Natural killer cell (primary cell): ENCODE measurements around the gene HNRNPA1. TPM values are rescaled to one million over a fixed set of nuclear protein-coding genes. Genes with fewer than 3 reads are reported as not detected.

Experiments used
- ATAC-seq, 3 donors: fragments of 150-1000 bp in 2 of 3; fragments of 200-7000 bp in 1 of 3; cut with Tn5 transposase; 1 replicate in 1 of 3; 2 replicates in 2 of 3; pipeline ENCODE4 v1.10.0; 2021; ENCODE audit warnings: mild to moderate bottlenecking in 2 of 3, moderate library complexity in 2 of 3
- DNase-seq, 2 donors: peaks; one replicate each; pipeline versions ENCODE4 v3.0.0 to v3.0.0-alpha.2; 2013 to 2021; ENCODE audit warnings: mixed read lengths in 1 of 2
- H3K27ac ChIP-seq: one replicate; pipeline ENCODE4 v1.5.1; 2013; ENCODE audit warnings: mild to moderate bottlenecking, low read length
- H3K27me3 ChIP-seq: one replicate; pipeline ENCODE4 v1.6.1; 2013; ENCODE audit warnings: low read length; ENCODE audit not compliant: control insufficient read depth, insufficient read depth
- H3K36me3 ChIP-seq: one replicate; pipeline ENCODE4 v1.6.1; 2013; ENCODE audit warnings: low read length; ENCODE audit not compliant: control insufficient read depth, insufficient read depth
- H3K4me1 ChIP-seq: one replicate; pipeline ENCODE4 v1.6.1; 2013; ENCODE audit warnings: low read length; ENCODE audit not compliant: control insufficient read depth, insufficient read depth
- H3K4me3 ChIP-seq: one replicate; pipeline ENCODE4 v1.5.1; 2013; ENCODE audit warnings: low read length
- H3K9me3 ChIP-seq: one replicate; pipeline ENCODE4 v1.6.1; 2013; ENCODE audit warnings: low read length; ENCODE audit not compliant: control insufficient read depth, insufficient read depth
- H3K27ac Mint-ChIP-seq, 2 donors: one replicate each; pipeline ENCODE4 v1.8.0; 2022; ENCODE audit warnings: mild to moderate bottlenecking in 2 of 2, mixed read lengths in 2 of 2, moderate library complexity in 1 of 2
- H3K27me3 Mint-ChIP-seq, 2 donors: one replicate each; pipeline ENCODE4 v1.8.0; 2022; ENCODE audit warnings: low read depth in 2 of 2, mixed read lengths in 2 of 2
- H3K36me3 Mint-ChIP-seq: one replicate; pipeline ENCODE4 v1.8.0; 2022; ENCODE audit warnings: mixed read lengths
- H3K4me1 Mint-ChIP-seq, 2 donors: one replicate each; pipeline ENCODE4 v1.8.0; 2022; ENCODE audit warnings: mixed read lengths in 2 of 2
- H3K4me3 Mint-ChIP-seq: one replicate; pipeline ENCODE4 v1.8.0; 2022; ENCODE audit warnings: mild to moderate bottlenecking, moderate library complexity, mixed read lengths
- H3K9me3 Mint-ChIP-seq, 2 donors: one replicate each; pipeline ENCODE4 v1.8.0; 2022; ENCODE audit warnings: mixed read lengths in 2 of 2
- CTCF ChIP-seq: fragments of 200-600 bp; IDR thresholded peaks from one replicate; pipeline ENCODE4 v1.8.0; 2022; ENCODE audit warnings: antibody characterized with exemption
- WGBS: methylation state at CpG from one replicate; pipeline ENCODE4 v1.1.7; 2013; ENCODE audit warnings: missing lambda C conversion rate; ENCODE audit not compliant: insufficient coverage; 5-methylcytosine and 5-hydroxymethylcytosine counted together
- intact Hi-C: fragments of 100-400 bp; cut with micrococcal nuclease; formaldehyde crosslinking; loops from one replicate; pipeline ENCODE4 v1.14.2; 2022
- total RNA-seq, 4 donors: library from RNA; stranded (reverse); fragments of 120-200 nt in 1 of 4; gene quantifications; one replicate each; pipeline versions ENCODE4 v1.2.3 to v1.2.4, GENCODE V29; 2013 to 2022

Gene HNRNPA1
- total RNA-seq, 3 donors from 2014 or later (not counting 1 experiment from before 2014, with no cell fraction given), result 1,172 to 1,525 (median 1,292) TPM

DNA sequence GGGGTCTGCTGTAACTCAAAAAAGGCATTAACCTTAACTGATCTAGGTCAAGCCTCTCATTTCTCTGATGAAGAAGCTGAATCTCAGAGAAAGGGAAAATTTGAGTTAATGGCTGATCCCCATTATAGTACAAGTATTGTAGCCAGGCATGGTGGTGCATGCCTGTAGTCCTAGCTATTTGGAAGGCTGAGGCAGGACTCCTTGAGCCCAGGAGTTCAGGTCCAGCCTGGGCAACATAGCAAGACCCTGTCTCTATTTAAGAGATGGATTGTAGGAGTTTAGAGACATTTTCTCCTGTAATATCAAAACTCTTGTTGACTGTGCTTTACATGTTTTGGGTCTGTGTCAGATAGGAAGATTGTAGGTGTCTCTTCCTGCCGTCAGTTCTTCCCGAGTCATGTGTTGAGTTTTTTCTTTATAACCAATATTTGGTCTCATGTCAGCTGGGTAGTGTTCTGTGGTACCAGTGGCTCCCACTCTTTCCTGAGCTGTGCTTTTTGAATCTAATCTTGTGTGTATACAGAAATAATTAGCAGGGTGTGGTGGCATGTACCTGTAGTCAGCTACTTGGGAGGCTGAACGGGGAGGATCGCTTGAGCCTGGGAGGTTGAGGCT is 53.0 kb downstream of the HNRNPA1 start:
- Mint-ChIP-seq H3K4me1 (peaks cover 29 to 44% of the 10 kb centered on the region in 2 donors), H3K27me3 (no peaks in the 10 kb centered on the region), H3K36me3 (no peaks in the 10 kb centered on the region), H3K9me3 (no peaks in the 10 kb centered on the region), H3K4me3 (no peak overlapping the region), H3K27ac (no peak overlapping the region)
- no peak for TF ChIP-seq CTCF
- Histone ChIP-seq H3K9me3 (no peaks in the 10 kb centered on the region), H3K4me3 (no peak overlapping the region), H3K27me3 (no peaks in the 10 kb centered on the region), H3K36me3 (no peaks in the 10 kb centered on the region), H3K4me1 (peaks cover 18% of the 10 kb centered on the region), H3K27ac (no peak overlapping the region)
- DNase-seq (no peak), ATAC-seq (no peak)
- intact Hi-C loops, result no loop called here
- 95% methylated on average over 4 of the region's 4 CpGs for WGBS

Other genes with a start within 250 kb of the HNRNPA1 start
- gene HOXC5, start 247.7 kb upstream of the HNRNPA1 start, total RNA-seq, result under 1 TPM in 1 of 3 donors, not detected in 2; 0.20 TPM
- gene HOXC4, start 226.9 kb upstream of the HNRNPA1 start, total RNA-seq, result 1 to 10 TPM in 2 of 3 donors, under 1 TPM in 1; 0.95 to 3.2 (median 1.8) TPM
- 10 to 100 TPM; 10.8 to 15.6 (median 12.3) TPM for gene SMUG1, start 91.7 kb upstream of the HNRNPA1 start, total RNA-seq
- 10 to 100 TPM; 30.8 to 42.3 (median 36.5) TPM for gene CBX5, start 604 bp upstream of the HNRNPA1 start, total RNA-seq
- 10 to 100 TPM in 1 of 3 donors, 1 to 10 TPM in 2; 2.0 to 15.4 (median 2.0) TPM for gene NFE2, start 20.3 kb downstream of the HNRNPA1 start, total RNA-seq
- 10 to 100 TPM; 66.3 to 83.6 (median 79.7) TPM for gene COPZ1, start 44.4 kb downstream of the HNRNPA1 start, total RNA-seq
- gene GPR84, start 83.8 kb downstream of the HNRNPA1 start, total RNA-seq, result 1 to 10 TPM in 1 of 3 donors, under 1 TPM in 2; 0.45 to 4.9 (median 0.59) TPM
- gene ZNF385A, start 104.0 kb downstream of the HNRNPA1 start, total RNA-seq, result 1 to 10 TPM; 5.4 to 9.8 (median 8.9) TPM
- gene ITGA5, start 138.5 kb downstream of the HNRNPA1 start, total RNA-seq, result 100 to 1,000 TPM; 177 to 232 (median 207) TPM
- gene GTSF1, start 192.9 kb downstream of the HNRNPA1 start, total RNA-seq, result 1 to 10 TPM; 3.2 to 4.2 (median 4.0) TPM
- 100 to 1,000 TPM; 230 to 257 (median 236) TPM for gene NCKAP1L, start 217.0 kb downstream of the HNRNPA1 start, total RNA-seq